Endothelial cell of umbilical vein (primary cell): ENCODE results near the gene CDK12. TPM values are rescaled to one million over a fixed set of nuclear protein-coding genes. Genes with fewer than 3 reads are reported as not detected.
A peak's percentile ranks its signal among the peaks of the same experiment; 100 is the strongest.

Experiments
- BruUV-seq: library from RNA; stranded (reverse); fragments of 400-500 nt; replicated peaks from 2 replicates; lab custom pipeline; 2021; lab: Mats Ljungman, UMichigan
- CTCF ChIA-PET: fragments of 300-600, 350-600 bp; sonication (Branson Sonifier 250); formaldehyde crosslinking; loops from one replicate; lab custom pipeline; 2021; ENCODE audit warnings: antibody characterized with exemption, inconsistent platforms; lab: Charles Lee
- POLR2A ChIA-PET: fragments of 300-600, 350-600 bp; sonication (Branson Sonifier 250); formaldehyde crosslinking; loops from one replicate; lab custom pipeline; 2021; ENCODE audit warnings: antibody characterized with exemption, inconsistent platforms; lab: Charles Lee
- DNase-seq: peaks from one replicate; pipeline ENCODE4 v3.0.0-alpha.2; 2011; ENCODE audit warnings: low read depth, low spot score
- FAIRE-seq: peaks from 2 replicates; lab custom pipeline; 2011; peaks lifted over from hg19 to GRCh38; lab: Jason Lieb, UNC
- H2AFZ ChIP-seq: 2 replicates; pipeline ENCODE4 v1.6.0; 2012; ENCODE audit warnings: low read depth, low read length, control low read depth, inconsistent platforms
- H3K27ac ChIP-seq: 2 replicates; pipeline ENCODE4 v1.5.1; 2011; ENCODE audit warnings: low read depth, mild to moderate bottlenecking, control low read depth, low read length, moderate library complexity; ENCODE audit not compliant: insufficient read depth
- H3K27me3 ChIP-seq, 2 experiments: 2 replicates each; pipeline versions ENCODE4 v1.6.0 to v1.6.1; 2011; ENCODE audit warnings: low read length in 2 of 2, mixed read lengths in 1 of 2; ENCODE audit not compliant: control insufficient read depth in 2 of 2, insufficient read depth in 2 of 2
- H3K36me3 ChIP-seq, 2 experiments: 2 replicates in 1 of 2; 3 replicates in 1 of 2; pipeline ENCODE4 v1.5.1; 2011; ENCODE audit warnings: low read length in 2 of 2, mild to moderate bottlenecking in 1 of 2, moderate library complexity in 1 of 2; ENCODE audit not compliant: control insufficient read depth in 2 of 2, insufficient read depth in 2 of 2; ENCODE audit errors: extremely low read depth in 1 of 2
- H3K4me1 ChIP-seq: 3 replicates; pipeline ENCODE4 v1.5.1; 2011; ENCODE audit warnings: mild to moderate bottlenecking, low read length; ENCODE audit not compliant: control insufficient read depth, insufficient read depth; ENCODE audit errors: extremely low read depth
- H3K4me2 ChIP-seq: 2 replicates; pipeline ENCODE4 v1.6.1; 2011; ENCODE audit warnings: low read length, control low read depth, mixed read lengths; ENCODE audit not compliant: insufficient read depth
- H3K4me3 ChIP-seq, 3 experiments: fragments of 200-600 bp in 1 of 3; sonication (generic), shearing (Covaris generic) in 1 of 3; replicated peaks in 1 of 3; 2 replicates each; pipeline ENCODE4 v1.5.1; 2011 to 2016; ENCODE audit warnings: control low read depth in 3 of 3, low read length in 3 of 3, mild to moderate bottlenecking in 2 of 3, inconsistent platforms in 1 of 3, low read depth in 1 of 3, moderate library complexity in 1 of 3; ENCODE audit not compliant: insufficient read depth in 1 of 3
- H3K79me2 ChIP-seq: 2 replicates; pipeline ENCODE4 v1.6.0; 2012; ENCODE audit warnings: low read length, inconsistent platforms; ENCODE audit not compliant: control insufficient read depth, insufficient read depth
- H3K9ac ChIP-seq: replicated peaks from 2 replicates; pipeline ENCODE3; 2011; ENCODE audit warnings: low read length, control low read depth; ENCODE audit not compliant: insufficient read depth; ENCODE audit errors: extremely low read depth
- H3K9me1 ChIP-seq: replicated peaks from 3 replicates; pipeline ENCODE4 v1.6.0; 2011; ENCODE audit warnings: mild to moderate bottlenecking, low read length; ENCODE audit not compliant: control insufficient read depth, insufficient read depth; ENCODE audit errors: extremely low read depth
- H3K9me3 ChIP-seq: replicated peaks from 2 replicates; pipeline ENCODE4 v1.5.1; 2012; ENCODE audit warnings: low read length, inconsistent platforms; ENCODE audit not compliant: control insufficient read depth, insufficient read depth
- H4K20me1 ChIP-seq: replicated peaks from 2 replicates; pipeline ENCODE3; 2011; ENCODE audit warnings: mild to moderate bottlenecking, low read length; ENCODE audit not compliant: control insufficient read depth, insufficient read depth; ENCODE audit errors: extremely low read depth
- EZH2 ChIP-seq: IDR thresholded peaks from 2 replicates; pipeline ENCODE4 v1.6.1; 2012; ENCODE audit warnings: borderline replicate concordance, low read depth, mild to moderate bottlenecking, moderate library complexity, low read length, inconsistent platforms; ENCODE audit not compliant: severe bottlenecking
- FOS ChIP-seq: IDR thresholded peaks from 2 replicates; pipeline ENCODE4 v1.6.1; 2011; ENCODE audit warnings: mild to moderate bottlenecking, low read length, moderate library complexity, borderline replicate concordance; ENCODE audit not compliant: insufficient read depth
- GATA2 ChIP-seq: IDR thresholded peaks from 2 replicates; pipeline ENCODE4 v1.7.0; 2011; ENCODE audit warnings: low read depth, mild to moderate bottlenecking, moderate library complexity, mixed read lengths, low read length; ENCODE audit not compliant: insufficient read length, insufficient read depth
- JUN ChIP-seq: IDR thresholded peaks from 2 replicates; pipeline ENCODE4 v1.6.1; 2011; ENCODE audit warnings: borderline replicate concordance, low read depth; ENCODE audit not compliant: insufficient read length, insufficient read depth
- MYC ChIP-seq: IDR thresholded peaks from one replicate; pipeline ENCODE4 v1.6.1; 2011; ENCODE audit warnings: mild to moderate bottlenecking, low read depth, low read length
- POLR2A ChIP-seq: IDR thresholded peaks from 2 replicates; pipeline ENCODE4 v1.6.1; 2012; ENCODE audit warnings: low read depth, mild to moderate bottlenecking, control low read depth, low read length
- POLR2AphosphoS5 ChIP-seq: IDR thresholded peaks from 2 replicates; pipeline ENCODE4 v1.6.1; 2012; ENCODE audit warnings: low read depth, mild to moderate bottlenecking, control low read depth, low read length, moderate library complexity; ENCODE audit not compliant: insufficient read depth
- dilution Hi-C: fragments of 300-500 bp; cut with MboI; formaldehyde crosslinking; loops from one replicate; pipeline ENCODE4 v1.15.0; 2019; ENCODE audit warnings: low sequenced_read_pairs; ENCODE audit not compliant: extremely low pct_ligation_motif_present
- intact Hi-C: fragments of 100-400 bp; cut with micrococcal nuclease; formaldehyde crosslinking; loops from one replicate; pipeline ENCODE4 v1.10.0; 2022
- polyA plus RNA-seq, 4 experiments: library from polyadenylated mRNA; depleted of rRNA in 3 of 4; stranded (reverse) in 3 of 4; unstranded in 1 of 4; fragments of >200 nt; gene quantifications; 2 replicates each; pipeline versions ENCODE4 v1.2.1 to v1.2.3, GENCODE V29; 2011 to 2012; ENCODE audit warnings: missing spikeins in 1 of 4
- total RNA-seq: library from RNA; stranded (reverse); gene quantifications from 2 replicates; pipeline ENCODE4 v1.2.3, GENCODE V29; 2021
- TF ChIP-seq, protein P1 (sequence below): IDR thresholded peaks from 2 replicates; pipeline ENCODE4 v1.6.1; 2011; ENCODE audit not compliant: insufficient read depth, insufficient read length
- TF ChIP-seq, protein P2 (sequence below), 2 donors: IDR thresholded peaks; 1 replicate in 1 of 2; 2 replicates in 1 of 2; pipeline ENCODE4 v1.5.1; 2011; ENCODE audit warnings: low read length in 2 of 2, mild to moderate bottlenecking in 2 of 2, moderate library complexity in 2 of 2, control low read depth in 1 of 2, inconsistent platforms in 1 of 2, low read depth in 1 of 2; ENCODE audit not compliant: insufficient read depth in 1 of 2; ENCODE audit errors: extremely low read depth in 1 of 2

CDK12 gene
- total and polyA plus RNA-seq, 2 donors (not counting 3 experiments of a cell fraction or from before 2014, with no cell fraction given): 14.2 to 55.4 TPM

DNA sequence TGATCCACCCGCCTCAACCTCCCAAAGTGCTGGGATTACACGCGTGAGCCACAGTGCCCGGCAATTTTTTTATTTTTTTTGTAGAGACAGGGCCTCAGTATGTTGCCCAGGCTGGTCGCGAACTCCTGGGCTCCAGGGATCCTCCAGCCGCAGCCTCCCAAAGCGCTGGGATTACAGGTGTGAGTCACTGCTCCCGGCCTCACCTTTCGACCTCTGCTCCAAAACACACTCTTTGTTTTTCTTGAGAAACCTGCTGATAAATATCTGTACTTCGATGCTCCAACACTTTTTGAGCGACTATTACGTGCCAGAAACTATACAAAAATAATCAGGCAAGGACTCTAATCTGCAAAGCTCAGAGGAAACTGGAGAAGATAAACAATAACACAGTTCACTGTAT lies 11.2 kb upstream of the CDK12 start:
- no peaks in the 10 kb centered on the region for H4K20me1 ChIP-seq
- H3K9me1 ChIP-seq: no peaks in the 10 kb centered on the region
- DNase-seq: no peak
- CTCF ChIA-PET: interaction anchor here (2.6 to 3.2 kb wide), 2 partner anchors 12 to 171 kb away, joined by 8 to 35 read pairs; partner anchors contain the start of gene CDK12
- H3K79me2 ChIP-seq: peaks cover 35% of the 10 kb centered on the region
- H2AFZ ChIP-seq: no peak overlapping the region
- H3K27ac ChIP-seq: peak overlapping the region; percentile 84
- no TSS peak for BruUV-seq
- no peaks in the 10 kb centered on the region for H3K9me3 ChIP-seq
- POLR2A ChIA-PET: interaction anchor here (1.9 kb wide), 1 partner anchor 12 kb away, joined by 45 read pairs; the partner anchor contains the start of gene CDK12
- FAIRE-seq: no peak
- H3K36me3 ChIP-seq: peaks cover 4 to 7% of the 10 kb centered on the region in 2 experiments
- TF ChIP-seq GATA2 (no peak), MYC (no peak)
- intact Hi-C loops: no loop called here
- H3K4me3 ChIP-seq: peak overlapping the region; percentile 72 to 94 (median 88)
- peak overlapping the region; percentile 99 for H3K9ac ChIP-seq
- peaks cover 12% of the 10 kb centered on the region for H3K4me1 ChIP-seq
- peak overlapping the region; percentile 96 for H3K4me2 ChIP-seq
- no peaks in the 10 kb centered on the region for H3K27me3 ChIP-seq
- dilution Hi-C loops: no loop called here

DNA sequence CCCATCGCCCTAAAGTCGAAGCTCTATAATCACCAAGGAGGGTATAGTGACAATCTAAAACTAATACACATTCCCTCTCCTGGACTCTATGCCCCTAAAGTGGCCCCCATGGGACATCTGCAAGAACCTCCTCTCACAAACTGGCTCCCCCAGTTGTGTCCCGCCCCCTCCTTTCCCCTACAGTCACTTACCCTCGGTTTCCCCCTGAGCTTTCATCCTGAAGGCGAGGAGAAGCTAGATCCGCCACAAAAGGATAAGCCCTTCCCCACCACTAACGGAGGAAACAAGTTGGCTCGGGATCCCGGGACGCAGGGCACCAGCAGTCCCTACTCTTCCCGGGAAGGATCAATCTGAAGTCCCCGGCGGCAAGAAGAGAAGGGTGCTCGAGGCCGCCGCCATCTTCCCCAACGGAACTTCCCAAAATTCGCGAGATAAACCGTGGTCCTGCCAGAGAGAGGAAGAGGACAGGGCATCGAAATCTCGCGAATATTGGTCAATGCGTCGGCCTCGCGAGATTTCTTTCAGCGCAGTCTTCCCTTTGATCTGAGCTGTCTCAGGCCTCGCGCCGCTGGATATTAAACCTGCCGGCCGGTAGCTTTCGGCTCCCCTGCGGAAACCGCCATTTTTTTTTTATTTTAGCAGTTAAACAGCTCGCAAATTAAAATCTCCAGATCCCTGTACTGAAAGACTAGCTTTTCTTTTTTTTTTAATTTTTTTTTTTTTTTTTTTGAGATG lies 10.3 kb upstream of the CDK12 start, which contains the start of gene MED1:
Gene MED1 (minus strand): TSS at position 417 of the 735 bp plus-strand sequence. CDS start 201 bp downstream, at position 216.
- Histone ChIP-seq H4K20me1 (no peaks in the 10 kb centered on the region), H3K9ac (peak within 1 kb of the TSS; percentile 99), H3K36me3 (peaks cover 4 to 7% of the 10 kb centered on the region in 2 experiments), H3K27ac (peak within 1 kb of the TSS; percentile 84), H3K4me3 (peak within 1 kb of the TSS; percentile 72 to 94 (median 88)), H3K27me3 (no peaks in the 10 kb centered on the region), H3K79me2 (peaks cover 34% of the 10 kb centered on the region), H2AFZ (peak within 1 kb of the TSS; percentile 78), H3K4me2 (peak within 1 kb of the TSS; percentile 96), H3K4me1 (peaks cover 12% of the 10 kb centered on the region), H3K9me1 (no peaks in the 10 kb centered on the region), H3K9me3 (no peaks in the 10 kb centered on the region)
- TF ChIP-seq GATA2: no peak
- no peak for TF ChIP-seq FOS
- TF ChIP-seq, protein P1, sequence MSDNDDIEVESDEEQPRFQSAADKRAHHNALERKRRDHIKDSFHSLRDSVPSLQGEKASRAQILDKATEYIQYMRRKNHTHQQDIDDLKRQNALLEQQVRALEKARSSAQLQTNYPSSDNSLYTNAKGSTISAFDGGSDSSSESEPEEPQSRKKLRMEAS: no peak
- no peak for TF ChIP-seq EZH2
- TF ChIP-seq POLR2A: peak; percentile 80
- peak; percentile 70 for TF ChIP-seq POLR2AphosphoS5
- TF ChIP-seq, protein P2, sequence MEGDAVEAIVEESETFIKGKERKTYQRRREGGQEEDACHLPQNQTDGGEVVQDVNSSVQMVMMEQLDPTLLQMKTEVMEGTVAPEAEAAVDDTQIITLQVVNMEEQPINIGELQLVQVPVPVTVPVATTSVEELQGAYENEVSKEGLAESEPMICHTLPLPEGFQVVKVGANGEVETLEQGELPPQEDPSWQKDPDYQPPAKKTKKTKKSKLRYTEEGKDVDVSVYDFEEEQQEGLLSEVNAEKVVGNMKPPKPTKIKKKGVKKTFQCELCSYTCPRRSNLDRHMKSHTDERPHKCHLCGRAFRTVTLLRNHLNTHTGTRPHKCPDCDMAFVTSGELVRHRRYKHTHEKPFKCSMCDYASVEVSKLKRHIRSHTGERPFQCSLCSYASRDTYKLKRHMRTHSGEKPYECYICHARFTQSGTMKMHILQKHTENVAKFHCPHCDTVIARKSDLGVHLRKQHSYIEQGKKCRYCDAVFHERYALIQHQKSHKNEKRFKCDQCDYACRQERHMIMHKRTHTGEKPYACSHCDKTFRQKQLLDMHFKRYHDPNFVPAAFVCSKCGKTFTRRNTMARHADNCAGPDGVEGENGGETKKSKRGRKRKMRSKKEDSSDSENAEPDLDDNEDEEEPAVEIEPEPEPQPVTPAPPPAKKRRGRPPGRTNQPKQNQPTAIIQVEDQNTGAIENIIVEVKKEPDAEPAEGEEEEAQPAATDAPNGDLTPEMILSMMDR (IDR thresholded peaks at IDR 0.05; ENCODE audit: extremely low read depth in 1 of 2, insufficient read depth in 1 of 2, low read depth in 1 of 2, low read length in 2 of 2): no peak
- no peak for TF ChIP-seq MYC
- TF ChIP-seq JUN: no peak
- ChIA-PET POLR2A (interaction anchor here (0.6 to 1.9 kb wide), 7 partner anchors 11 to 485 kb away, joined by 3 to 45 read pairs (median 4); partner anchors contain the start of gene CDK12), CTCF (interaction anchor here (0.6 to 3.2 kb wide), 6 partner anchors 11 to 172 kb away, joined by 3 to 35 read pairs (median 4); partner anchors contain the start of gene CDK12)
- no TSS peak for BruUV-seq
- intact Hi-C loops: loop anchor here (1.0 kb wide), 1 partner anchor 10 kb away; the partner anchor contains the start of gene CDK12
- peak; percentile 93 for FAIRE-seq
- dilution Hi-C loops: no loop called here
- DNase-seq: peak; percentile 98
